ENCODE measurements around the gene CPNE7. TPM values are rescaled to one million over a fixed set of nuclear protein-coding genes. Genes with fewer than 3 reads are reported as not detected.

Gene CPNE7
- total and polyA plus RNA-seq, 9 of the 15 experiments (the other 6 are each of a cell fraction or from before 2014, with no cell fraction given), result 0.30 to 73.4 (median 32.7) TPM

- Histone ChIP-seq H3K4me2 (ENCODE audit: insufficient read depth, low read length) (no peak overlapping the region), H4K20me1 (replicated peaks; ENCODE audit: control insufficient read depth, insufficient read depth, low read length) (peaks cover 6% of the 10 kb centered on the region; the same call in 1 of the 2 replicates), H3K4me1 (replicated peaks in 1 of 2; ENCODE audit: control insufficient read depth in 2 of 2, insufficient read depth in 2 of 2, low read length in 2 of 2) (peaks cover 0 to 9% of the 10 kb centered on the region in 2 experiments; a peak in 3 of 5 replicates), H3K9ac (ENCODE audit: insufficient read depth in 1 of 2, low read depth in 2 of 2, low read length in 2 of 2) (no peak overlapping the region), H3K27me3 (ENCODE audit: control insufficient read depth in 2 of 2, insufficient read depth in 2 of 2, low read length in 2 of 2) (no peaks in the 10 kb centered on the region), H3K36me3 (ENCODE audit: control insufficient read depth, insufficient read depth, low read length) (peaks cover 77% of the 10 kb centered on the region; the same call in 2 of the 3 replicates), H3K4me3 (no peak overlapping the region), H3K9me1 (ENCODE audit: control insufficient read depth, insufficient read depth, low read length) (peaks cover 2% of the 10 kb centered on the region), H2AFZ (ENCODE audit: low read depth, low read length) (no peak overlapping the region), H3K9me3 (replicated peaks; ENCODE audit: control insufficient read depth, insufficient read depth, low read depth, low read length) (no peaks in the 10 kb centered on the region), H3K79me2 (ENCODE audit: control insufficient read depth, insufficient read depth, low read length) (no peaks in the 10 kb centered on the region), H3K27ac (ENCODE audit: extremely low read depth, low read depth, low read length) (no peak overlapping the region)
- in situ Hi-C loops (cut with MboI) (no loop called here), intact Hi-C loops (cut with micrococcal nuclease) (no loop called here)
- ATAC-seq, result no peak
- POLR2A ChIA-PET, result no interaction called here
- no peak for DNase-seq (ENCODE audit: extremely low read depth in 1 of 4, low spot score in 3 of 4)
- no TSS peak for BruUV-seq (replicated peaks)
- 93% methylated on average over 9 of the region's 13 CpGs for WGBS (ENCODE audit: insufficient coverage, low coverage, missing lambda C conversion rate)
- CTCF ChIA-PET (ENCODE audit: low intra/inter-chr PET ratio), result no interaction called here
- TF ChIP-seq NONO (IDR thresholded peaks at IDR 0.05; ENCODE audit: low read depth in 2 of 2, low read length in 1 of 2) (no peak), MNT (conservative IDR thresholded peaks at IDR 0.05) (no peak), SNIP1 (IDR thresholded peaks at IDR 0.05; ENCODE audit: low read depth) (no peak), ZNF584 (CRISPR knock-in tag; IDR thresholded peaks at IDR 0.05; ENCODE audit: low read depth) (no peak), NFE2 (IDR thresholded peaks at IDR 0.05; ENCODE audit: low read depth) (no peak), NCOA2 (IDR thresholded peaks at IDR 0.05; ENCODE audit: partially characterized antibody in 2 of 2) (no peak), SREBF2 (CRISPR knock-in tag; IDR thresholded peaks at IDR 0.05) (no peak), ZNF561 (CRISPR knock-in tag; conservative IDR thresholded peaks at IDR 0.05) (no peak), BRF2 (IDR thresholded peaks at IDR 0.05; ENCODE audit: borderline replicate concordance, insufficient read depth, insufficient read length) (no peak), TRIM28 (IDR thresholded peaks at IDR 0.05) (no peak), RBM25 (IDR thresholded peaks at IDR 0.05; ENCODE audit: low read depth, low read length, severe bottlenecking) (no peak), PURB (CRISPR knock-in tag; IDR thresholded peaks at IDR 0.05; ENCODE audit: low read depth) (no peak), ARHGAP35 (IDR thresholded peaks at IDR 0.05; ENCODE audit: partially characterized antibody) (no peak), PRPF4 (IDR thresholded peaks at IDR 0.05; ENCODE audit: insufficient read depth, low read depth, low read length, poor library complexity, severe bottlenecking) (no peak)
- no peak for FAIRE-seq
These were observed 30.9 kb upstream of the CPNE7 start for GRCh38 chr16:89544713-89545043.

Measured in K562 (cell line).